Measurements from ENCODE around the gene KRTAP22-1.

The KRTAP22-1 gene

DNA sequence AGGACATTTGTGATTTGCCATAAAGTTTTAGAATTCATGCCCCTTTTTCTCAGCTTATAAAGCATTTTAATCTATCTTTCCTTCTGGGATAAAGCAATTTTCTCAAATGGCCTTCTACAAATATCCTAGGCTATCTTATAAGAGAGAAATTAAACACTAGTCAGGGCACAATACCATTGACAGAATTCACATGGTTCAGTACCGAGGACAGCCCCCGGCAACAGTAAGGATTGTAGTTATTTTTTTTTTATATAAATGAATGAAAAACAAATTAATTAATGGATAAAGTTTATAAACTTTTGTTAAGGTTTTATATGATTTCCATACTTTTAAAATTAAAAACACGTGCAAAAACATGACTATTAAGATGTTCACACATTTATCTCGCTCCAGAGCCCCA is 27.2 kb downstream of the KRTAP22-1 start:
- DNase-seq, result no peak

GRCh38 chr21:30629200-30629599 is 28.3 kb downstream of the KRTAP22-1 start:
- DNase-seq, result no peak

- DNase-seq, result no peak
These were observed 34.0 kb downstream of the KRTAP22-1 start, which contains the start of gene KRTAP20-2 for GRCh38 chr21:30634906-30635305. Gene KRTAP20-2 (plus strand): TSS chr21:30635206. CDS start chr21:30635264, 58 bp downstream.

- no peak for DNase-seq
These were observed 37.8 kb downstream of the KRTAP22-1 start for GRCh38 chr21:30638686-30639085.

- DNase-seq, result no peak
These were observed 41.7 kb downstream of the KRTAP22-1 start, which contains the start of gene KRTAP20-3 for GRCh38 chr21:30642564-30642963. Gene KRTAP20-3 (plus strand): TSS chr21:30642864.

DNA sequence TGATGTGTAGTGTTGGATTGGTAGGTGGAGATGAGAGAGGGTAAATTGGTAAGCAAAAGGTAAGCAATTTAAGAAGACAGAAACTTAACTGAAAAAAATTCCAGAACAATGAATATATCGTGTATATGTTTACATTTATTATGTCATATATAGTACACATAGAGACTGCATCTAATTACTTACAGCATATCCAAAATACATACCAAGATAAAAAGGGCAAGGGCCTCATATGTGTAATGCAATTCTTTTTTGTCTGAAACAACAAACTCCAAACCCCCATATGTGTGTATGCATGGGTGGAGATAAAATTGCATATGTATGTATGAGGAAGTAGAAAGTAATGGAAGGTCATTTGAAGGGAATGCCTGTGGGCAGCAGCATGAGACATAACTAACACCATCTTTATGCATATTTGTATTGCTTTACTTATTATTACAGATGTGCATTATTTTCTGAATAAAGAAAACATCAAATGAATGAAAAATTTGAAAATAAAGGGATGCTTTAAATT is 46.1 kb downstream of the KRTAP22-1 start:
- DNase-seq, result no peak
